Left lung (tissue), 10 donors: Measurements from ENCODE around the gene SLC22A17. TPM values are rescaled to one million over a fixed set of nuclear protein-coding genes. Genes with fewer than 3 reads are reported as not detected.

Source experiments
- ATAC-seq: fragments of 200-7000 bp; cut with Tn5 transposase; one replicate; pipeline ENCODE4 v1.9.1; 2020; ENCODE audit warnings: moderate library complexity
- DNase-seq, 4 donors: peaks; one replicate each; pipeline ENCODE4 v3.0.0-alpha.2; 2013 to 2020
- H3K27ac ChIP-seq, 2 donors: fragments of 200-600 bp; sonication (generic) in 1 of 2; one replicate each; pipeline versions ENCODE4 v1.5.0 to v1.8.0; 2020 to 2021
- H3K27me3 ChIP-seq, 2 donors: fragments of 200-600 bp; sonication (generic) in 1 of 2; one replicate each; pipeline versions ENCODE4 v1.5.0 to v1.8.0; 2020 to 2021
- H3K36me3 ChIP-seq, 2 donors: fragments of 200-600 bp; sonication (generic) in 1 of 2; one replicate each; pipeline versions ENCODE4 v1.5.0 to v1.8.0; 2020 to 2021
- H3K4me1 ChIP-seq, 2 donors: fragments of 200-600 bp; one replicate each; pipeline ENCODE4 v1.8.0; 2021
- H3K4me3 ChIP-seq, 2 donors: fragments of 200-600 bp; sonication (generic) in 1 of 2; one replicate each; pipeline versions ENCODE4 v1.5.0 to v1.8.0; 2020 to 2021; ENCODE audit warnings: mild to moderate bottlenecking in 1 of 2
- H3K9me3 ChIP-seq, 2 donors: fragments of 200-600 bp; sonication (generic) in 1 of 2; one replicate each; pipeline versions ENCODE4 v1.5.0 to v1.8.0; 2020 to 2021
- intact Hi-C, 2 donors: fragments of 100-400 bp; cut with DNase I; formaldehyde crosslinking; loops; one replicate each; pipeline versions ENCODE4 v1.11.2 to v1.14.2; 2022
- polyA plus RNA-seq, 6 donors: library from polyadenylated mRNA; unstranded; fragments of 120-200 nt; gene quantifications; one replicate each; pipeline ENCODE4 v1.2.1, GENCODE V29; 2013; ENCODE audit not compliant: insufficient read length in 6 of 6
- total RNA-seq, 2 donors: library from RNA; stranded (reverse); fragmentation: NEBNext Ultra II Directional; extraction: Animal tissue kit (Norgen Biotek cat#: 25700); gene quantifications; one replicate each; pipeline ENCODE4 v1.2.1, GENCODE V29; 2021
- TF ChIP-seq, protein P1 (sequence below), 2 donors: fragments of 200-600 bp; sonication (generic) in 1 of 2; IDR thresholded peaks; one replicate each; pipeline versions ENCODE4 v1.5.0 to v1.8.0; 2021; ENCODE audit warnings: antibody characterized with exemption in 2 of 2
- donor health status: DM: no; HTN: yes; CAD: no.
- donor health status: DM: no; HTN: no; CAD: no.

Gene SLC22A17
- total and polyA plus RNA-seq, 8 donors = 13.2 to 41.5 (median 32.2) TPM

DNA sequence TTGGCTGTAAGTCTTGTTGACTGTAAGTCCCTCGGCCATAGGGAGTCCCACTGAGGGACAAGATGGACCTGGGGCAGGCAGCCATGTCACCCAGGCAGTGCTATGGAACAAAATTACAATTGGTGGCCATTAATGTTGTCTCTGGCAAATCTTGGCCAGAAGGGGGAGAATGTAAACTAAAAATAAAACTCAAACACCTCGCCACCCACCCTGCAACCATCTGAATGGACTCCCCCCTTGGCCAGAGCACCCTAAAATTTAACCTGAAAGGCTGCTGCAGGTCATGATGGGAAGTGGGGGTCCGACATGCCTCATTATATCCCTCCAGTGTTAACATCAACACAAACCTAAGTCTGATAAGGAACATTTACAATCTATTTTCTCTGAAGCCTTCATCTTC is 8.2 kb downstream of the SLC22A17 start:
- no peak for DNase-seq
- no peaks in the 10 kb centered on the region for H3K4me1 ChIP-seq
- no peaks in the 10 kb centered on the region for H3K27me3 ChIP-seq
- H3K4me3 ChIP-seq = no peak overlapping the region
- no peak for ATAC-seq
- intact Hi-C loops = loop anchor here in 1 of 2 donors (10.0 kb wide), 1 partner anchor 130 kb away; no protein-coding TSS in a partner anchor
- peaks cover 0 to 6% of the 10 kb centered on the region in 2 donors for H3K9me3 ChIP-seq
- TF ChIP-seq, protein P1, sequence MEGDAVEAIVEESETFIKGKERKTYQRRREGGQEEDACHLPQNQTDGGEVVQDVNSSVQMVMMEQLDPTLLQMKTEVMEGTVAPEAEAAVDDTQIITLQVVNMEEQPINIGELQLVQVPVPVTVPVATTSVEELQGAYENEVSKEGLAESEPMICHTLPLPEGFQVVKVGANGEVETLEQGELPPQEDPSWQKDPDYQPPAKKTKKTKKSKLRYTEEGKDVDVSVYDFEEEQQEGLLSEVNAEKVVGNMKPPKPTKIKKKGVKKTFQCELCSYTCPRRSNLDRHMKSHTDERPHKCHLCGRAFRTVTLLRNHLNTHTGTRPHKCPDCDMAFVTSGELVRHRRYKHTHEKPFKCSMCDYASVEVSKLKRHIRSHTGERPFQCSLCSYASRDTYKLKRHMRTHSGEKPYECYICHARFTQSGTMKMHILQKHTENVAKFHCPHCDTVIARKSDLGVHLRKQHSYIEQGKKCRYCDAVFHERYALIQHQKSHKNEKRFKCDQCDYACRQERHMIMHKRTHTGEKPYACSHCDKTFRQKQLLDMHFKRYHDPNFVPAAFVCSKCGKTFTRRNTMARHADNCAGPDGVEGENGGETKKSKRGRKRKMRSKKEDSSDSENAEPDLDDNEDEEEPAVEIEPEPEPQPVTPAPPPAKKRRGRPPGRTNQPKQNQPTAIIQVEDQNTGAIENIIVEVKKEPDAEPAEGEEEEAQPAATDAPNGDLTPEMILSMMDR (IDR thresholded peaks at IDR 0.05) = no peak
- H3K27ac ChIP-seq = no peak overlapping the region
- H3K36me3 ChIP-seq = no peaks in the 10 kb centered on the region

DNA sequence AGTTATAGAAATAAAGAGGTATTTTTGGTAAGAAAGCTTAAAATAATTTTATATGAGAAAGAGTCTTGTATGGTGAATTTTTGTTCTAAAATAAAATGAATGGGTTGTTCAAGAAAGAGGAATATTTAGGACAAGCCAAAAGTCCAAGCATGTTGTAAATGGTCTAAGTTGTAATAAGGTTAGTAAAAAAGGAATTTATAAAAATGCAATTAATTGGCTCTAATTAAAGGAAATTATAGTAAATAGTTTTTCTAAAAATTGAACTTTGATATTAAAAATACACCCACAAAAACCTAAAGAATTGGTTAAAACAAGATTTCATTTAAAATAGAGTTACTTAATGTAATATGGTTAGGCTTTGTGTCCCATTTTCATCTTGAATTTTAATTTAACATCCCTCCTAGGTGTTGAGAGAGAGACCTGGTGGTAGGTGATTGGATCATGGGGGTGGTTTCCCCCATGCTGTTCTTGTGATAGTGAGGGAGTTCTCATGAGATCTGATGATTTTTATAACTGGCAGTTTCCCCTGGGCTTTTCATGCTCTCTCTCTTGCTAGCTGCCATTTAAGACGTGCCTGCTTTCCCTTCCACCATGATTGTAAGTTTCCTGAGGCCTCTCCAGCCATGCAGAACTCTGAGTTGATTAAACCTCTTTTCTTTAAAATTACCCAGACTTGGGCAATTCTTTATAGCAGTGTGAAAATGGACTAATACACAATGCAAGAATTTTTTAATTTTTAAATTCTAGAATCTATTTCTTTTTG is 13.0 kb downstream of the SLC22A17 start:
- ATAC-seq = no peak
- H3K4me3 ChIP-seq = no peak overlapping the region
- H3K27me3 ChIP-seq = no peaks in the 10 kb centered on the region
- no peaks in the 10 kb centered on the region for H3K36me3 ChIP-seq
- no peaks in the 10 kb centered on the region for H3K4me1 ChIP-seq
- TF ChIP-seq, protein P1 (IDR thresholded peaks at IDR 0.05) = no peak
- H3K27ac ChIP-seq = no peak overlapping the region
- H3K9me3 ChIP-seq = peaks cover 0 to 9% of the 10 kb centered on the region in 2 donors
- DNase-seq = no peak
- intact Hi-C loops = loop anchor here in 1 of 2 donors (10.0 kb wide), 1 partner anchor 135 kb away; no protein-coding TSS in a partner anchor

DNA sequence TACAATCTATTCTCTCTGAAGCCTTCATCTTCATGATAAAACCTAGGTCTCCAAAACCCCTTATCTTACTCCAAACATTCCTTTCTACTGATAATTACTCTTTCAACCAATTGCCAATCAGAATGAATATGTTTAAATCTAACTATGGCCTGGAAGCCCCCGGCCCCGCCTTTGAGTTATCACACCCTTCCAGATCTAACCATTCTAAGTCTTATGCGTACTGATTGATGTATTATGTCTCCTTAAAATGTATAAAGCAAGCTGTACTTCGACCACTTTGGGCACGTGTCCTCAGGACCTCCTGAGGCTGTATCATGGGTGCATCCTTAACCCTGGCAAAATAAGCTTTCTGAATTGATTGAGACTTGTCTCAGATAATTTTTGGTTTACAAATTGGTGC is 17.1 kb downstream of the SLC22A17 start:
- intact Hi-C loops = no loop called here
- Histone ChIP-seq H3K9me3 (peaks cover 0 to 9% of the 10 kb centered on the region in 2 donors), H3K27ac (no peak overlapping the region), H3K27me3 (no peaks in the 10 kb centered on the region), H3K36me3 (no peaks in the 10 kb centered on the region), H3K4me1 (no peaks in the 10 kb centered on the region), H3K4me3 (no peak overlapping the region)
- DNase-seq (no peak), ATAC-seq (no peak)
- TF ChIP-seq, protein P1 (IDR thresholded peaks at IDR 0.05) = no peak

DNA sequence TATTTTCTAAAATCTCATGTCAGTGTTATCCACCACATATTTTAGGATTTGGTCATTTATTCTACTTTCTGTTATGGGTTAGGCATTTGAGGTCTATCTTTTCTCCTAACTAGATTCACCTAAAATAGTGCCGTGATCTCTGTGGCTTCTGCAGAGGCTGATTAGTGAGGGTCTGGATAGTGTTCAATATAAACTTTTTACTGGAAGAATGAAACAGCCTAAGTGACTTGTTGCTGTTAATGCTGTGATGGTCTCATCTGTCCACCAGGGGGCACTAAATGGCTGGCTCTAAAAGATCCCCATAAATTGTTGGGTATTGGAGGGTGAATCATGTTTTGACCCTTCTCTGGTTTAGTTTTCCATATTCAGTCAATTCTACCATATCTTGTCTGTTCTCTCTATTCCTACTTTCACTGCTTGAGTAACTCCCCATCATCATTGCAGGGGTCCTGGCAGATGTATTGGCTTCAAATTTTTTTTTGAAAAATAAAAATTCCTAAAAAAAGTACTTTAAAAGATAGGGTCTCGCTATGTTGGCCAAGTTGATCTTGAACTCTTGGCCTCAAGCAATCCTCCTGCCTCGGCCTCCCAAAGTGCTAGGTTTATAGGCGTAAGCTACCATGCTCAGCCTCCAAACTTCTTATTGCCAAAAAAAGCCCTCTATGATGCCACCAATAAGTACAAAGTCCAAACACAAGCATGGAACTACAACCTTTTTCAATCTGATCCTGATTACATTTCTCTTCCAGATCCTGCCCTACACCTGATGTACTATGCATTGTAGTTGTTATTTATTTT is 24.5 kb downstream of the SLC22A17 start:
- Histone ChIP-seq H3K4me3 (no peak overlapping the region), H3K9me3 (no peaks in the 10 kb centered on the region), H3K27ac (no peak overlapping the region), H3K27me3 (no peaks in the 10 kb centered on the region), H3K36me3 (peaks cover 0 to 33% of the 10 kb centered on the region in 2 donors), H3K4me1 (peaks cover under 1 to 4% of the 10 kb centered on the region in 2 donors)
- ATAC-seq (peak; percentile 94), DNase-seq (peak in 2 of 4 donors; percentile 64 to 84)
- intact Hi-C loops = loop anchor here in 1 of 2 donors (10.0 kb wide), 1 partner anchor 47 kb away; the partner anchor contains the start of genes CMTM5 and IL25
- TF ChIP-seq, protein P1 (IDR thresholded peaks at IDR 0.05) = peak; percentile 84 to 86
